ENCODE results near the gene CDH4. TPM values are rescaled to one million over a fixed set of nuclear protein-coding genes. Genes with fewer than 3 reads are reported as not detected.

CDH4 gene
- polyA plus RNA-seq, 1 experiment = 1.5 TPM

DNA sequence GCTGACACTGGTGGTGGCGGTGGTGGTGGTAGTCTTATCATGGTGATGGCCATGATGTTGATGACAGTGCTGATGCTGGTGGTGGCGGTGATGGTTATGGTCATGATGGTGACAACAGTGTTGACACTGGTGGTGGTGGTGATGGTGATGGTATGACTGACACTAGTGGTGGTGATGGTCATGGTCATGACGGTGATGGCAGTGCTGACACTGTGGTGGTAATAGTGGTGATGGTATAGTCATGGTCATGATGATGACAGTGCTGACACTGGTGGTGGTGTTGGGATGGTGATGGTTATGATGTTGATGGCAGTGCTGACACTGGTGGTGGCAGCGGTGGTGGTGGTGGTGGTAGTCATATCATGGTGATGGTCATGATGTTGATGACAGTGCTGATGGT, 205.7 kb downstream of the CDH4 start:
- no peak for DNase-seq (ENCODE audit: low read depth)
- TF ChIP-seq, protein P1, sequence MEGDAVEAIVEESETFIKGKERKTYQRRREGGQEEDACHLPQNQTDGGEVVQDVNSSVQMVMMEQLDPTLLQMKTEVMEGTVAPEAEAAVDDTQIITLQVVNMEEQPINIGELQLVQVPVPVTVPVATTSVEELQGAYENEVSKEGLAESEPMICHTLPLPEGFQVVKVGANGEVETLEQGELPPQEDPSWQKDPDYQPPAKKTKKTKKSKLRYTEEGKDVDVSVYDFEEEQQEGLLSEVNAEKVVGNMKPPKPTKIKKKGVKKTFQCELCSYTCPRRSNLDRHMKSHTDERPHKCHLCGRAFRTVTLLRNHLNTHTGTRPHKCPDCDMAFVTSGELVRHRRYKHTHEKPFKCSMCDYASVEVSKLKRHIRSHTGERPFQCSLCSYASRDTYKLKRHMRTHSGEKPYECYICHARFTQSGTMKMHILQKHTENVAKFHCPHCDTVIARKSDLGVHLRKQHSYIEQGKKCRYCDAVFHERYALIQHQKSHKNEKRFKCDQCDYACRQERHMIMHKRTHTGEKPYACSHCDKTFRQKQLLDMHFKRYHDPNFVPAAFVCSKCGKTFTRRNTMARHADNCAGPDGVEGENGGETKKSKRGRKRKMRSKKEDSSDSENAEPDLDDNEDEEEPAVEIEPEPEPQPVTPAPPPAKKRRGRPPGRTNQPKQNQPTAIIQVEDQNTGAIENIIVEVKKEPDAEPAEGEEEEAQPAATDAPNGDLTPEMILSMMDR (IDR thresholded peaks at IDR 0.05; ENCODE audit: insufficient read depth, low read depth, low read length) = no peak
- H3K27me3 ChIP-seq (ENCODE audit: control insufficient read depth, insufficient read depth, low read length) = no peaks in the 10 kb centered on the region
- ChIA-PET CTCF (no interaction called here), POLR2A (no interaction called here)
- H3K36me3 ChIP-seq (ENCODE audit: control insufficient read depth, insufficient read depth, low read length) = no peaks in the 10 kb centered on the region
- H3K4me3 ChIP-seq (ENCODE audit: low read depth, low read length) = no peak overlapping the region

DNA sequence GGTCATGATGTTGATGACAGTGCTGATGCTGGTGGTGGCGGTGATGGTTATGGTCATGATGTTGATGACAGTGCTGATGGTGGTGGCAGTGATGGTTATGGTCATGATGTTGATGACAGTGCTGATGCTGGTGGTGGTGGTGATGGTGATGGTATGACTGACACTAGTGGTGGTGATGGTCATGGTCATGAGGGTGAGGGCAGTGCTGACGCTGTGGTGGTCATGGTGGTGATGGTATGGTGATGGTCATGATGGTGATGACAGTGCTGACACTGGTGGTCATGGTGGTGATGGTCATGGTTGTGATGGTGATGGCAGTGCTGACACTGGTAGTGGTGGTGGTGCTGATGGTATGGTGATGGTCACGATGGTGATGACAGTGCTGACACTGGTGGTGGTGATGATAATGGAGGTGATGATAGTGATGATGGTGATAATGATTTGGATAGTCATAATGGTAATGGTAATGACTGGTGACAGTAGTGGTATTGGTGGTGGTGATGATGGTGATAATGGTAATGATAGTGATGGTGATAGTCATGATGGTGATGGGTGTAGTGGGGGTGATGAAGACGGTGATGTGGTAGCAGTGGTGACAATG, 206.2 kb downstream of the CDH4 start:
- Histone ChIP-seq H3K36me3 (ENCODE audit: control insufficient read depth, insufficient read depth, low read length) (no peaks in the 10 kb centered on the region), H3K27me3 (ENCODE audit: control insufficient read depth, insufficient read depth, low read length) (no peaks in the 10 kb centered on the region), H3K4me3 (ENCODE audit: low read depth, low read length) (no peak overlapping the region)
- ChIA-PET POLR2A (no interaction called here), CTCF (no interaction called here)
- TF ChIP-seq, protein P1 (IDR thresholded peaks at IDR 0.05; ENCODE audit: insufficient read depth, low read depth, low read length) = no peak
- DNase-seq (ENCODE audit: low read depth) = no peak

DNA sequence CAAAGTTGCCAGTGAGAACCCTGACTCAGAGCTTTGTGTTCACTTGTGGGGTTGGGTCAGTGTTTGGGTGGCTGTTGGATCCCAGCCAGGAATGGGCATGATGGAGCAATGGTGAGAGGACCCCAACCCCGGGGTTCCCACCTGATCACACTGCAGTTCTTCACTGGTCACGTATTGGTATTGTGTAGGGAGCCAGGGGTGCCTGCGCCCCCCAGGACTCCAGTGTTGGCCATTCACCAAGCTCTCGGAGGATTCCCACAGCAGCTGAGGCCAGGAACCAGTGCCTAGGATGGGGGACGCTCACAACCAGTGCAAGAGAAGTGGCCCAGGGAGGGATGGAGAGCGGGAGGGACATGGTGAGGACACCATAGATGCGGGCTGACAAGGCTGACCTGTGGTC, 207.2 kb downstream of the CDH4 start:
- POLR2A ChIA-PET = no interaction called here
- TF ChIP-seq, protein P1 (IDR thresholded peaks at IDR 0.05; ENCODE audit: insufficient read depth, low read depth, low read length) = no peak
- DNase-seq (ENCODE audit: low read depth) = no peak
- Histone ChIP-seq H3K36me3 (ENCODE audit: control insufficient read depth, insufficient read depth, low read length) (no peaks in the 10 kb centered on the region), H3K27me3 (ENCODE audit: control insufficient read depth, insufficient read depth, low read length) (no peaks in the 10 kb centered on the region), H3K4me3 (ENCODE audit: low read depth, low read length) (no peak overlapping the region)
- CTCF ChIA-PET = no interaction called here

DNA sequence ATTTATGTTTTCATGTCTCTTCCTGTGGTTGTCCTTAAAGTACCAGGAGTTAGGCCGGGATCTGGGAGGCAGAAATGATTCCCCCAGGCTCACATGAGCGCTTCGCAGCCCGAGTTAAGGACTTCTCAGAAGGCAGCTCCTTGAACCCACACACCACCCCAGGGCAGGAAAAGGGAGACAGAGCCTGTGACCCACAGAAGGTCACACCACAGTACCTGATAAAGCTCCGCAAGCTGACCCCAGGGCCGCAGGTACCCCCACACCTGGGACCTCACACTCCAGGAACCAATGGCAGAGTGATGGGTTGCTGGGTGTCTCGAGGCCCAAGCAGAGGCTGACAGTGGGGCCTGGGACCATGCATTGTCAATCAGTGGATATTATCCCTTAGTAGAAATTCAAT, 207.6 kb downstream of the CDH4 start:
- CTCF ChIA-PET = no interaction called here
- POLR2A ChIA-PET = no interaction called here
- TF ChIP-seq, protein P1 (IDR thresholded peaks at IDR 0.05; ENCODE audit: insufficient read depth, low read depth, low read length) = no peak
- H3K4me3 ChIP-seq (ENCODE audit: low read depth, low read length) = no peak overlapping the region
- no peak for DNase-seq (ENCODE audit: low read depth)
- H3K36me3 ChIP-seq (ENCODE audit: control insufficient read depth, insufficient read depth, low read length) = no peaks in the 10 kb centered on the region
- H3K27me3 ChIP-seq (ENCODE audit: control insufficient read depth, insufficient read depth, low read length) = no peaks in the 10 kb centered on the region

DNA sequence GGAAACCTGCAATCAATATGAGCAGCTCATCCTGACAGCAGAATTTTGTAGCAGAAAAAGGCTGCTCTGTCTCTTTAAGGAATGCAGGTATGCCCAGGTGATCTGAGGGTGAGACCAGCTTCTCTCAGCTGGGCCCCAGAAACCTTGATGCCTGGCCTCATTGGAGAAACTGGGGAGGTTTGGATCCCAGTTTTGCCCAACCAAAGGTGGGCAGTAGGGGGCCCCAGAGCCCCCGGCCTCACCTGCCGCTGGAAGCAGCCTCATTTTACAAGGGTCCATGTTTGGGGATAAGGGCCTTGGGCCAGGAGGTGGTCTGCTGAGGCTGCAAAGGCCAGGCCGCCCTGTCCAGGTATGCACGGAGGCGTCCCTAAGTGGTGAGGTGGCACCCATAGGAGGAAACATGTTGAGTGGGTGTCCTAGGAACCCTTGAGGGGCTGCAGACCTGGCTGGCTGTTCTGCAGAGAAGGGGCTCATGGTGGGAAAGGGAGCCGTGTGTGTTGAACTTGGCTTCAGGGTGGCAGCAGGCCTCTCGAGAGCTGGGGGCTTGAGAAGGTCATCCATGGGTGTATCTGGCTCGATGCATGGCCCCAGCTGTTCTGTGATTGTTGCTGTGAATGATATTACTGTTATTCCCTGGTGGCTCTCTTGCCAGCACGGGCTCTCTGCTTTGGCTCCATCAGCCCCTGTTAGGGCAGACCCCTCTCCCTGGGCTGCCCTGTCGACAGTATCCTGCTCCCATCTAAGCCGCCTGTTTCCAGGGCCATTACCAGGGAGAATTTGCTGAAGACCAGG, 208.4 kb downstream of the CDH4 start:
- H3K27me3 ChIP-seq (ENCODE audit: control insufficient read depth, insufficient read depth, low read length) = no peaks in the 10 kb centered on the region
- no peak for DNase-seq (ENCODE audit: low read depth)
- no peak overlapping the region for H3K4me3 ChIP-seq (ENCODE audit: low read depth, low read length)
- CTCF ChIA-PET = no interaction called here
- no peaks in the 10 kb centered on the region for H3K36me3 ChIP-seq (ENCODE audit: control insufficient read depth, insufficient read depth, low read length)
- TF ChIP-seq, protein P1 (IDR thresholded peaks at IDR 0.05; ENCODE audit: insufficient read depth, low read depth, low read length) = no peak
- POLR2A ChIA-PET = no interaction called here

Measured in BJ (cell line).